Measurements from ENCODE around the gene APOBEC3A. TPM values are rescaled to one million over a fixed set of nuclear protein-coding genes. Genes with fewer than 3 reads are reported as not detected.

APOBEC3A gene
- total RNA-seq, 4 donors from 2014 or later = 0.75 to 0.76 TPM; not detected in 2

- Histone ChIP-seq H3K9me3 (no peaks in the 10 kb centered on the region), H3K27ac (no peak overlapping the region), H3K36me3 (no peaks in the 10 kb centered on the region), H3K4me3 (no peak overlapping the region), H3K4me1 (no peaks in the 10 kb centered on the region), H3K27me3 (peaks cover 0 to 8% (median 0%) of the 10 kb centered on the region in 3 donors)
- ATAC-seq = no peak
- in situ Hi-C loops (cut with MboI; ENCODE audit: low sequenced_read_pairs in 4 of 4) (loop anchor here in 1 of 4 donors (5.0 kb wide), 1 partner anchor 43 kb away; no protein-coding TSS in a partner anchor), intact Hi-C loops (cut with DNase I; ENCODE audit: low total_unique reads) (no loop called here)
- TF ChIP-seq CTCF (IDR thresholded peaks at IDR 0.05 in 4 of 5, conservative IDR thresholded peaks at IDR 0.05 in 1 of 5) (no peak), POLR2A (IDR thresholded peaks at IDR 0.05) (no peak)
- no peak for DNase-seq
Measured at GRCh38 chr22:38954414-38955043, 2.9 kb upstream of the APOBEC3A start.

- no peak for TF ChIP-seq POLR2A (IDR thresholded peaks at IDR 0.05)
- TF ChIP-seq CTCF (IDR thresholded peaks at IDR 0.05 in 4 of 5, conservative IDR thresholded peaks at IDR 0.05 in 1 of 5) = no peak
- ATAC-seq = no peak
Measured at GRCh38 chr22:38955250-38955905, 2.0 kb upstream of the APOBEC3A start.

GRCh38 chr22:38955926-38956325 is 1.5 kb upstream of the APOBEC3A start:
- no peak overlapping the region for H3K27ac ChIP-seq
- intact Hi-C loops (cut with DNase I; ENCODE audit: low total_unique reads) = no loop called here
- no peak overlapping the region for H3K4me3 ChIP-seq

More at GRCh38 chr22:38955250-38955905, 2.0 kb upstream of the APOBEC3A start:
- no peak for DNase-seq
- no peaks in the 10 kb centered on the region for H3K9me3 ChIP-seq
- no peak overlapping the region for H3K27ac ChIP-seq
- intact Hi-C loops (cut with DNase I; ENCODE audit: low total_unique reads) (no loop called here), in situ Hi-C loops (cut with MboI; ENCODE audit: low sequenced_read_pairs in 4 of 4) (loop anchor here in 1 of 4 donors (5.0 kb wide), 1 partner anchor 42 kb away; no protein-coding TSS in a partner anchor)
- H3K27me3 ChIP-seq = peaks cover 0 to 4% (median 0%) of the 10 kb centered on the region in 3 donors
- H3K36me3 ChIP-seq = no peaks in the 10 kb centered on the region
- no peaks in the 10 kb centered on the region for H3K4me1 ChIP-seq
- H3K4me3 ChIP-seq = no peak overlapping the region

GRCh38 chr22:38956551-38956950 is 858 bp upstream of the APOBEC3A start:
- no peaks in the 10 kb centered on the region for H3K4me1 ChIP-seq
- H3K27me3 ChIP-seq = peaks cover 0 to 4% (median 0%) of the 10 kb centered on the region in 3 donors
- intact Hi-C loops (cut with DNase I; ENCODE audit: low total_unique reads) = no loop called here
- TF ChIP-seq POLR2A (IDR thresholded peaks at IDR 0.05) (no peak), CTCF (IDR thresholded peaks at IDR 0.05 in 4 of 5, conservative IDR thresholded peaks at IDR 0.05 in 1 of 5) (no peak)
- H3K4me3 ChIP-seq = no peak overlapping the region
- ATAC-seq (no peak), DNase-seq (no peak)
- in situ Hi-C loops (cut with MboI; ENCODE audit: low sequenced_read_pairs in 4 of 4) = loop anchor here in 1 of 4 donors (5.0 kb wide), 1 partner anchor 41 kb away; no protein-coding TSS in a partner anchor
- no peak overlapping the region for H3K27ac ChIP-seq
- H3K36me3 ChIP-seq = no peaks in the 10 kb centered on the region
- H3K9me3 ChIP-seq = no peaks in the 10 kb centered on the region

More at GRCh38 chr22:38955926-38956325, 1.5 kb upstream of the APOBEC3A start:
- no peaks in the 10 kb centered on the region for H3K4me1 ChIP-seq
- ATAC-seq = no peak
- in situ Hi-C loops (cut with MboI; ENCODE audit: low sequenced_read_pairs in 4 of 4) = loop anchor here in 1 of 4 donors (5.0 kb wide), 1 partner anchor 41 kb away; no protein-coding TSS in a partner anchor
- H3K27me3 ChIP-seq = peaks cover 0 to 4% (median 0%) of the 10 kb centered on the region in 3 donors
- DNase-seq = no peak
- no peaks in the 10 kb centered on the region for H3K36me3 ChIP-seq
- TF ChIP-seq CTCF (IDR thresholded peaks at IDR 0.05 in 4 of 5, conservative IDR thresholded peaks at IDR 0.05 in 1 of 5) (no peak), POLR2A (IDR thresholded peaks at IDR 0.05) (no peak)
- no peaks in the 10 kb centered on the region for H3K9me3 ChIP-seq
